ENCODE results near the gene PODN.
A peak's percentile ranks its signal among the peaks of the same experiment; 100 is the strongest.

The PODN gene

DNA sequence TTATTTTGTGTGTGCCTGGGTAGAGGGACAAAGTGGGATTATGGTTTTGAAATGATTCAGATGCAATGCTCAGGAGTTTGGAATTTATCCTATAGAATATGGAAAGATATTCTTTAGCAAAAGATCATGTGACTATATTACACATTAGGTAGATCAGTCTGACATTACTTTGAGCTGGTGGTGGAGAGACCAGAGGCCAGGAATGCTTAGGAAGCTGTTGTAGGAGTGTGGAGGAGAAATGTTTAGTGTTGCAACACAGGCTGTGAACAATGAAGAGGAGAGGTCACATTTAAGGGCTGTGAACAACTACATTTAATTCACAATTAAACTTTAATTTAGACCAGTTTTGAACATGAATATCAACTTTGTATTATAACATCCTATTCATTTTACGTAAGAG is 45.3 kb upstream of the PODN start:
- H3K4me2 ChIP-seq (ENCODE audit: low read length), result peak overlapping the region; percentile 96
- TF ChIP-seq EZH2 (IDR thresholded peaks at IDR 0.05; ENCODE audit: borderline replicate concordance, low read length) (no peak), CTCF (IDR thresholded peaks at IDR 0.05; ENCODE audit: low read length) (no peak)

GRCh38 chr1:53020588-53020987 is 41.4 kb upstream of the PODN start:
- H3F3A ChIP-seq (ENCODE audit: insufficient read depth, low read length), result no peaks in the 10 kb centered on the region
- no peaks in the 10 kb centered on the region for H3K27me3 ChIP-seq (ENCODE audit: insufficient read depth, low read length)
- no peak overlapping the region for H3K4me3 ChIP-seq (ENCODE audit: low read depth, low read length, poor library complexity, severe bottlenecking)
- H3K9me2 ChIP-seq (ENCODE audit: low read depth, low read length), result no peaks in the 10 kb centered on the region
- H3K27ac ChIP-seq (ENCODE audit: low read depth, low read length, poor library complexity, severe bottlenecking), result no peak overlapping the region
- H3K9ac ChIP-seq (ENCODE audit: low read length), result no peak overlapping the region
- no peak for TF ChIP-seq EZH2 (IDR thresholded peaks at IDR 0.05; ENCODE audit: borderline replicate concordance, low read length)
- no peak for TF ChIP-seq CTCF (IDR thresholded peaks at IDR 0.05; ENCODE audit: low read length)
- H3K36me3 ChIP-seq (ENCODE audit: insufficient read depth, low read length), result no peaks in the 10 kb centered on the region
- no peaks in the 10 kb centered on the region for H3K9me3 ChIP-seq (ENCODE audit: low read length)
- H3K79me2 ChIP-seq (ENCODE audit: insufficient read depth, low read length), result no peaks in the 10 kb centered on the region; the same call in 1 of the 2 replicates
- peaks cover 13% of the 10 kb centered on the region for H3K4me1 ChIP-seq (ENCODE audit: insufficient read depth, low read length, severe bottlenecking)
- no peak overlapping the region for H3K4me2 ChIP-seq (ENCODE audit: low read length)
- H2AFZ ChIP-seq (ENCODE audit: low read length), result no peak overlapping the region
- no peaks in the 10 kb centered on the region for H4K20me1 ChIP-seq (ENCODE audit: insufficient read depth, low read length)

More for the DNA sequence above, 45.3 kb upstream of the PODN start:
- H3K36me3 ChIP-seq (ENCODE audit: insufficient read depth, low read length), result no peaks in the 10 kb centered on the region
- no peaks in the 10 kb centered on the region for H3K9me3 ChIP-seq (ENCODE audit: low read length)
- no peaks in the 10 kb centered on the region for H3K27me3 ChIP-seq (ENCODE audit: insufficient read depth, low read length)
- no peaks in the 10 kb centered on the region for H3F3A ChIP-seq (ENCODE audit: insufficient read depth, low read length)
- no peak overlapping the region for H3K9ac ChIP-seq (ENCODE audit: low read length)
- no peak overlapping the region for H3K27ac ChIP-seq (ENCODE audit: low read depth, low read length, poor library complexity, severe bottlenecking)
- H3K4me3 ChIP-seq (ENCODE audit: low read depth, low read length, poor library complexity, severe bottlenecking), result no peak overlapping the region
- no peaks in the 10 kb centered on the region for H4K20me1 ChIP-seq (ENCODE audit: insufficient read depth, low read length)
- H2AFZ ChIP-seq (ENCODE audit: low read length), result no peak overlapping the region
- peaks cover 23% of the 10 kb centered on the region for H3K4me1 ChIP-seq (ENCODE audit: insufficient read depth, low read length, severe bottlenecking)
- H3K79me2 ChIP-seq (ENCODE audit: insufficient read depth, low read length), result no peaks in the 10 kb centered on the region
- no peaks in the 10 kb centered on the region for H3K9me2 ChIP-seq (ENCODE audit: low read depth, low read length)

GRCh38 chr1:53022179-53022578 is 39.8 kb upstream of the PODN start:
- no peaks in the 10 kb centered on the region; the same call in 1 of the 2 replicates for H3K79me2 ChIP-seq (ENCODE audit: insufficient read depth, low read length)

More at GRCh38 chr1:53022179-53022578, 39.8 kb upstream of the PODN start:
- H3K9ac ChIP-seq (ENCODE audit: low read length), result no peak overlapping the region
- H3K27ac ChIP-seq (ENCODE audit: low read depth, low read length, poor library complexity, severe bottlenecking), result no peak overlapping the region
- H4K20me1 ChIP-seq (ENCODE audit: insufficient read depth, low read length), result no peaks in the 10 kb centered on the region
- no peaks in the 10 kb centered on the region for H3F3A ChIP-seq (ENCODE audit: insufficient read depth, low read length)
- no peaks in the 10 kb centered on the region for H3K36me3 ChIP-seq (ENCODE audit: insufficient read depth, low read length)
- no peak overlapping the region for H3K4me2 ChIP-seq (ENCODE audit: low read length)
- no peaks in the 10 kb centered on the region for H3K9me2 ChIP-seq (ENCODE audit: low read depth, low read length)
- no peaks in the 10 kb centered on the region for H3K9me3 ChIP-seq (ENCODE audit: low read length)
- no peak overlapping the region for H2AFZ ChIP-seq (ENCODE audit: low read length)
- no peaks in the 10 kb centered on the region for H3K4me1 ChIP-seq (ENCODE audit: insufficient read depth, low read length, severe bottlenecking)
- TF ChIP-seq EZH2 (IDR thresholded peaks at IDR 0.05; ENCODE audit: borderline replicate concordance, low read length) (no peak), CTCF (IDR thresholded peaks at IDR 0.05; ENCODE audit: low read length) (no peak)
- no peaks in the 10 kb centered on the region for H3K27me3 ChIP-seq (ENCODE audit: insufficient read depth, low read length)
- no peak overlapping the region for H3K4me3 ChIP-seq (ENCODE audit: low read depth, low read length, poor library complexity, severe bottlenecking)

Measured in OCI-LY1 (cell line).